Fibroblast of lung (primary cell): ENCODE results near the gene PUS10.

ENCODE experiments used
- CTCF ChIP-seq, 2 donors: IDR thresholded peaks in 1 of 2; conservative IDR thresholded peaks in 1 of 2; 1 replicate in 1 of 2; 2 replicates in 1 of 2; pipeline ENCODE4 v1.5.1; 2011 to 2012; ENCODE audit warnings: low read length in 2 of 2, control low read depth in 1 of 2, inconsistent platforms in 1 of 2, low read depth in 1 of 2, mild to moderate bottlenecking in 1 of 2
- EZH2 ChIP-seq: IDR thresholded peaks from 2 replicates; pipeline ENCODE4 v1.5.1; 2012; ENCODE audit warnings: low read length, control low read depth, mild to moderate bottlenecking; ENCODE audit errors: missing control alignments

GRCh38 chr2:60907329-60907728 is 110.7 kb downstream of the PUS10 start:
- no peak for TF ChIP-seq CTCF (conservative IDR thresholded peaks at IDR 0.05 in 1 of 2, IDR thresholded peaks at IDR 0.05 in 1 of 2; ENCODE audit: low read depth in 1 of 2, low read length in 2 of 2)
- TF ChIP-seq EZH2: no peak
